Progenitor cell of endocrine pancreas (in vitro differentiated cells): ENCODE data around the gene ZNF12. TPM values are rescaled to one million over a fixed set of nuclear protein-coding genes. Genes with fewer than 3 reads are reported as not detected.

Source experiments
- DNase-seq: peaks from one replicate; pipeline ENCODE4 v3.0.0; 2021; ENCODE audit warnings: low spot score; ENCODE audit not compliant: unreplicated experiment
- H3K27ac Mint-ChIP-seq: 2 replicates; pipeline ENCODE4 v1.8.0; 2021; ENCODE audit warnings: mild to moderate bottlenecking, moderate library complexity, mixed read lengths
- H3K27me3 Mint-ChIP-seq: 2 replicates; pipeline ENCODE4 v1.8.0; 2021; ENCODE audit warnings: mixed read lengths
- H3K36me3 Mint-ChIP-seq: 2 replicates; pipeline ENCODE4 v1.8.0; 2022; ENCODE audit warnings: mixed read lengths; ENCODE audit not compliant: insufficient read depth
- H3K4me1 Mint-ChIP-seq: 2 replicates; pipeline ENCODE4 v1.8.0; 2021; ENCODE audit warnings: low read depth, mixed read lengths
- H3K4me3 Mint-ChIP-seq: 2 replicates; pipeline ENCODE4 v1.8.0; 2021; ENCODE audit warnings: low read depth, mild to moderate bottlenecking, moderate library complexity, mixed read lengths
- H3K9me3 Mint-ChIP-seq: 2 replicates; pipeline ENCODE4 v1.8.0; 2021; ENCODE audit warnings: low read depth, mixed read lengths
- total RNA-seq: library from RNA; stranded (reverse); gene quantifications from 2 replicates; pipeline ENCODE4 v1.2.1, GENCODE V29; 2021
- TF ChIP-seq, protein P1 (sequence below): fragments of 200-600 bp; sonication (generic); IDR thresholded peaks from one replicate; pipeline ENCODE4 v1.5.0; 2021; ENCODE audit warnings: antibody characterized with exemption, mild to moderate bottlenecking; ENCODE audit not compliant: unreplicated experiment

Gene ZNF12
- total RNA-seq, 1 donor from 2014 or later: 28.8 TPM

DNA sequence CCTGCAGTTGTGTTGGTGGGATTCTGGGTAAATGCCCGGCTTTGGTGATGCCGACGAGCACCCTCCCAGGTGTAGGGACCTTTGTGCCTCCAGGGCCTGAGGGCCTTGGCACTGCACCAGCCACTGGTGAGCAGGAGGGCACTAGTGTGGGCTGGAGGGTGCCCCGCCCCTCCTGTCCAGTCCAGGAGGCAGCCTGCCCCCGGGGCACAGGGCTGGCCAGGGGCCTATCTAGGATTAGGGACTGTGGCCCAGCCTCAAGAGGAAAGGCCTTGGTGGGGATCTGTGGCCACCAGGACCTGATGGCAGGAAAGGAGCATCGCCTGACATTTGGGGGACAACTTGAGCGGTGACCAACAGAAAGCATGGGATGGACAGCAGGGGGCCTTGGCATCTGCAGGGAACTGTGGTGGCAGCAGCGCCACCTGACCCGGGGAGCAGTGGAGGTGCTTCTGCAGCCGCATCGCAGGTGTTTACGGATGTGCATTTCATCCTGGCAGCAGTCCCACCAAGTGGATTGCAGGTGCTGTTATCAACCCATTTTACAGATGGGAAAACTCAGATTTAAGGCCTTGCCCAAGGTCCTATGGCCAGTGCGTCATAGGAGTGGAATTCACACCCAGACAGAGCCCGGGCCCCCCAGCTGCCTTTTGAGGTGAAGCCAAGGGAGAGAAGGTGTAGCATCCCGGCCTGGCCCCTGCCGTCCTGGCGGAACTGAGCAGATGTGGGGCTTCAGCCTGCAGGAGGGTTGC is 58.5 kb downstream of the ZNF12 start:
- no peaks in the 10 kb centered on the region for H3K4me1 Mint-ChIP-seq
- H3K27ac Mint-ChIP-seq: no peak overlapping the region
- H3K9me3 Mint-ChIP-seq: no peaks in the 10 kb centered on the region
- H3K27me3 Mint-ChIP-seq: no peaks in the 10 kb centered on the region
- TF ChIP-seq, protein P1, sequence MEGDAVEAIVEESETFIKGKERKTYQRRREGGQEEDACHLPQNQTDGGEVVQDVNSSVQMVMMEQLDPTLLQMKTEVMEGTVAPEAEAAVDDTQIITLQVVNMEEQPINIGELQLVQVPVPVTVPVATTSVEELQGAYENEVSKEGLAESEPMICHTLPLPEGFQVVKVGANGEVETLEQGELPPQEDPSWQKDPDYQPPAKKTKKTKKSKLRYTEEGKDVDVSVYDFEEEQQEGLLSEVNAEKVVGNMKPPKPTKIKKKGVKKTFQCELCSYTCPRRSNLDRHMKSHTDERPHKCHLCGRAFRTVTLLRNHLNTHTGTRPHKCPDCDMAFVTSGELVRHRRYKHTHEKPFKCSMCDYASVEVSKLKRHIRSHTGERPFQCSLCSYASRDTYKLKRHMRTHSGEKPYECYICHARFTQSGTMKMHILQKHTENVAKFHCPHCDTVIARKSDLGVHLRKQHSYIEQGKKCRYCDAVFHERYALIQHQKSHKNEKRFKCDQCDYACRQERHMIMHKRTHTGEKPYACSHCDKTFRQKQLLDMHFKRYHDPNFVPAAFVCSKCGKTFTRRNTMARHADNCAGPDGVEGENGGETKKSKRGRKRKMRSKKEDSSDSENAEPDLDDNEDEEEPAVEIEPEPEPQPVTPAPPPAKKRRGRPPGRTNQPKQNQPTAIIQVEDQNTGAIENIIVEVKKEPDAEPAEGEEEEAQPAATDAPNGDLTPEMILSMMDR: no peak
- no peak overlapping the region for H3K4me3 Mint-ChIP-seq
- H3K36me3 Mint-ChIP-seq: peaks cover 24% of the 10 kb centered on the region
- DNase-seq: no peak

DNA sequence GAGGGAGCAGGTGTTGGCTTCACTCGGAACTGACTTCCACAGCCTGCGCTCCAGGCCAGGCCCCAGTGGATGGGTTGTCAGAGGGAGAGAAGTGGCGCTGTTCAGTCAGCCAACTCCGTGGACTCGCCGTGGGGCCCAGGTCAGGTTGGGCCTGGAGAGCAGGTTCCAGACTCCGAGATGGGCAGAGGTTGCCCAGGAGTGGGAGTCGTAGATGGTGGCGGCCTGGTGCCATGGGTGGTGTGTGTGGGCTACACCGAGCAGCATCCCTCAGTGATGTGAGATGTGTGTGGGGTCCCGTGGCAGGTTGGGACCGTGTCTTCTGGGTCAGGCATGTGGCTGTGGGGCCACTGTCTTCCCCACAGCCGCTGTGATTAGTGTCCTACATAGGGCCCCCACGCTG is 59.2 kb downstream of the ZNF12 start:
- Mint-ChIP-seq H3K36me3 (peaks cover 24% of the 10 kb centered on the region), H3K27ac (no peak overlapping the region), H3K4me3 (no peak overlapping the region), H3K9me3 (no peaks in the 10 kb centered on the region), H3K4me1 (no peaks in the 10 kb centered on the region), H3K27me3 (no peaks in the 10 kb centered on the region)
- no peak for DNase-seq
- TF ChIP-seq, protein P1: no peak

DNA sequence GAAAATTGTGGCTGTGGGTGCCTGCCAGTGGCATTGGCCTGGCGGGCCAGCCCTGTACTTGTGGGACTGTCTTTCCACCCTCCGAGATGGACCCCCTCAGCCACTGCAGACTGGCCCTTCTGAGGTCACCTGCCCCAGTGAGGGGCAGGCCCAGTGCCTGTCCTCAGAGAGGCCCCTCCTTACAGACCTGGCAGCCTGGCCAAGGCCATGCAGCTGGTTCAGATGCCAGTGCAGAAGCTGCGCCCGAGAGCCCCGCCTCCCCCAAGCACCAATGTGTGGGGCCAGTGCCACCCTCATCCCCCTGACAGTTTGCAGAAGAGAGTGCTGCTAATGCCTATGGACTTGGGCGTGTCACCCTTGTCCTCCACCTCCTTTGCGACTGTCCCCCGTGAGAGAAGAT is 59.7 kb downstream of the ZNF12 start:
- no peaks in the 10 kb centered on the region for H3K4me1 Mint-ChIP-seq
- no peak for DNase-seq
- no peaks in the 10 kb centered on the region for H3K27me3 Mint-ChIP-seq
- peaks cover 22% of the 10 kb centered on the region for H3K36me3 Mint-ChIP-seq
- TF ChIP-seq, protein P1: no peak
- H3K9me3 Mint-ChIP-seq: no peaks in the 10 kb centered on the region
- no peak overlapping the region for H3K4me3 Mint-ChIP-seq
- no peak overlapping the region for H3K27ac Mint-ChIP-seq

DNA sequence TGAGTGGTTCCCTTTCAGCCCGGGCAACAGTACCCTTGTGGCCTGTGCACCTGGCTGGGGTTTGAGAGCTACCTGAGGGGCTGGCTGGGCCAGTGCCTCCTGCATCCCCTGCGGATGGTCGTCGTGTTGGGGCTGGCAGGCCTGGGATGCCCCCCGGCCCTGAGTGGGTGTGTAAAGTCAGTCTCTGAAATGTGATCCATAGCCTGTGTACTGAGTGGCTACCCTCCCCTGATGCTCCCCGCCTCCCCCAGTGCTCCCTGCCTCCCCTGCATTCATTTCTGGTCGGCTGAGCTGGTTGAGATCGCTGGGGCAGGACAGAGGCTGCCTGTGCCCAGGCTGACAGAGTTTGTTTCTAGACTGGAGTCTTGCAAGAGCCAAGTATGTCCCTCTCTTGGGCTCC is 60.3 kb downstream of the ZNF12 start:
- H3K27me3 Mint-ChIP-seq: no peaks in the 10 kb centered on the region
- TF ChIP-seq, protein P1: no peak
- no peak overlapping the region for H3K4me3 Mint-ChIP-seq
- no peaks in the 10 kb centered on the region for H3K9me3 Mint-ChIP-seq
- no peak overlapping the region for H3K27ac Mint-ChIP-seq
- DNase-seq: no peak
- H3K36me3 Mint-ChIP-seq: peaks cover 19% of the 10 kb centered on the region
- no peaks in the 10 kb centered on the region for H3K4me1 Mint-ChIP-seq

DNA sequence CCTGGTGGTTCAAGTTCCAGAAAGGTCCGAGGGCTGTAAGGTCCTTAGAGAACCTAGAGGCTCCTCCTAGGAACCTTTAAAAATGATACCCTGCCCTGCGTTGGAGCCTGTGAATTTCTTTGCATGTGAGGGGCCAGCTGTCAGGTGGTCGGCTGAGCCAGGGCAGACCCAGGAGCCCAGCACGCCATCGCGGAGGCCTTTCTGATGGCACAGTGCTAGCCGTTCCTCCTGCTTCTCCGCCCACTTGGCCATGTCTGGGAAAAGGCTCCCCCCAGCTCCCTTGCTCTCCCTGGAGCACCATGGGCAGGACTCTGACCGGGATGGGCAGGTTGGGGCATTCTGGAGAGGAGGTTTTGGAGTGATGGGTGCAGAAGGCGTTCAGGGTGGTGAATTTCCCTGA is 62.0 kb downstream of the ZNF12 start:
- Mint-ChIP-seq H3K36me3 (peaks cover 8% of the 10 kb centered on the region), H3K27me3 (no peaks in the 10 kb centered on the region), H3K4me1 (peaks cover 2% of the 10 kb centered on the region), H3K9me3 (no peaks in the 10 kb centered on the region), H3K4me3 (no peak overlapping the region), H3K27ac (no peak overlapping the region)
- TF ChIP-seq, protein P1: no peak
- DNase-seq: no peak
